OCI-LY1 (cell line): ENCODE measurements around the gene FAM53B.

Experiments
- H2AFZ ChIP-seq: fragments of 200-600 bp; sonication (generic), shearing (Covaris generic); 2 replicates; pipeline ENCODE4 v1.6.0; 2014; ENCODE audit warnings: antibody characterized with exemption, mild to moderate bottlenecking, low read length
- H3F3A ChIP-seq: fragments of 200-600 bp; sonication (generic), shearing (Covaris generic); 2 replicates; pipeline ENCODE4 v1.6.0; 2014; ENCODE audit warnings: mild to moderate bottlenecking, antibody characterized with exemption, low read length, moderate library complexity; ENCODE audit not compliant: insufficient read depth
- H3K27ac ChIP-seq: fragments of 200-600 bp; sonication (generic); 2 replicates; pipeline ENCODE4 v1.5.1; 2014; ENCODE audit warnings: low read length, mixed run types, mild to moderate bottlenecking, low read depth; ENCODE audit not compliant: poor library complexity, severe bottlenecking
- H3K27me3 ChIP-seq: fragments of 200-600 bp; sonication (generic); 2 replicates; pipeline ENCODE4 v1.6.0; 2014; ENCODE audit warnings: antibody characterized with exemption, mild to moderate bottlenecking, low read length, moderate library complexity; ENCODE audit not compliant: insufficient read depth
- H3K36me3 ChIP-seq: fragments of 200-600 bp; sonication (generic); 2 replicates; pipeline ENCODE4 v1.6.1; 2014; ENCODE audit warnings: mild to moderate bottlenecking, antibody characterized with exemption, low read length, moderate library complexity, mixed read lengths; ENCODE audit not compliant: insufficient read depth
- H3K4me1 ChIP-seq: fragments of 200-600 bp; sonication (generic); 2 replicates; pipeline ENCODE4 v1.5.1; 2014; ENCODE audit warnings: mild to moderate bottlenecking, low read length, moderate library complexity; ENCODE audit not compliant: insufficient read depth, severe bottlenecking
- H3K4me2 ChIP-seq: fragments of 200-600 bp; sonication (generic), shearing (Covaris generic); 2 replicates; pipeline ENCODE4 v1.6.1; 2014; ENCODE audit warnings: low read length
- H3K4me3 ChIP-seq: fragments of 200-600 bp; sonication (generic); 2 replicates; pipeline ENCODE4 v1.5.1; 2014; ENCODE audit warnings: low read length, low read depth, mild to moderate bottlenecking, mixed read lengths; ENCODE audit not compliant: poor library complexity, severe bottlenecking
- H3K79me2 ChIP-seq: fragments of 200-600 bp; shearing (Covaris generic); 2 replicates; pipeline ENCODE4 v1.6.1; 2016; ENCODE audit warnings: mixed run types, low read length, mixed read lengths; ENCODE audit not compliant: insufficient read depth
- H3K9ac ChIP-seq: fragments of 200-600 bp; sonication (generic), shearing (Covaris generic); 2 replicates; pipeline ENCODE4 v1.6.1; 2014; ENCODE audit warnings: mild to moderate bottlenecking, low read length, mixed read lengths
- H3K9me2 ChIP-seq: fragments of 200-600 bp; sonication (generic), shearing (Covaris generic); 2 replicates; pipeline ENCODE4 v1.6.1; 2014; ENCODE audit warnings: low read depth, mild to moderate bottlenecking, low read length, mixed read lengths
- H3K9me3 ChIP-seq: fragments of 200-600 bp; shearing (Covaris generic); 2 replicates; pipeline ENCODE4 v1.6.1; 2014; ENCODE audit warnings: low read length, mixed read lengths
- H4K20me1 ChIP-seq: fragments of 200-600 bp; sonication (generic), shearing (Covaris generic); 2 replicates; pipeline ENCODE4 v1.6.0; 2016; ENCODE audit warnings: mild to moderate bottlenecking, low read length; ENCODE audit not compliant: insufficient read depth
- CTCF ChIP-seq: fragments of 200-600 bp; sonication (generic), shearing (Covaris generic); IDR thresholded peaks from 2 replicates; pipeline ENCODE4 v1.5.1; 2017; ENCODE audit warnings: mild to moderate bottlenecking, antibody characterized with exemption, low read length, moderate library complexity, mixed read lengths
- EZH2 ChIP-seq: fragments of 200-600 bp; sonication (generic), shearing (Covaris generic); IDR thresholded peaks from 2 replicates; pipeline ENCODE4 v1.8.0; 2017; ENCODE audit warnings: borderline replicate concordance, mixed run types, mild to moderate bottlenecking, antibody characterized with exemption, low read length, moderate library complexity, mixed read lengths

FAM53B gene

GRCh38 chr10:124675261-124675660 lies 68.9 kb downstream of the FAM53B start:
- Histone ChIP-seq H4K20me1 (no peaks in the 10 kb centered on the region), H3K36me3 (peaks cover 61% of the 10 kb centered on the region; the same call in 1 of the 2 replicates), H3K79me2 (peaks cover 19% of the 10 kb centered on the region; the same call in 1 of the 2 replicates), H3K4me2 (no peak overlapping the region), H3K27ac (no peak overlapping the region), H3K9ac (no peak overlapping the region), H3K27me3 (no peaks in the 10 kb centered on the region), H3K9me2 (no peaks in the 10 kb centered on the region), H3K4me1 (peaks cover 10% of the 10 kb centered on the region), H2AFZ (no peak overlapping the region), H3F3A (no peaks in the 10 kb centered on the region), H3K9me3 (no peaks in the 10 kb centered on the region), H3K4me3 (no peak overlapping the region)
- TF ChIP-seq CTCF (no peak), EZH2 (no peak)

- Histone ChIP-seq H3K36me3 (peaks cover 60% of the 10 kb centered on the region; the same call in 1 of the 2 replicates), H3K9ac (no peak overlapping the region), H3K9me3 (no peaks in the 10 kb centered on the region), H3K4me1 (peaks cover 10% of the 10 kb centered on the region), H3K27ac (no peak overlapping the region), H3K4me3 (no peak overlapping the region), H3K27me3 (no peaks in the 10 kb centered on the region), H3K9me2 (no peaks in the 10 kb centered on the region), H2AFZ (no peak overlapping the region), H3K4me2 (no peak overlapping the region), H4K20me1 (no peaks in the 10 kb centered on the region), H3F3A (no peaks in the 10 kb centered on the region), H3K79me2 (peaks cover 17% of the 10 kb centered on the region; the same call in 1 of the 2 replicates)
- TF ChIP-seq CTCF = no peak
- no peak for TF ChIP-seq EZH2
These were observed 69.4 kb downstream of the FAM53B start for GRCh38 chr10:124674768-124675222.

- H3K4me2 ChIP-seq = no peak overlapping the region
- no peak overlapping the region for H3K4me3 ChIP-seq
- H3F3A ChIP-seq = no peaks in the 10 kb centered on the region
- 0 out of 2 replicates have a peak, but pooled peaks cover 5% of the 10 kb centered on the region for H3K79me2 ChIP-seq
- H3K9ac ChIP-seq = no peak overlapping the region
- TF ChIP-seq CTCF (no peak), EZH2 (no peak)
- peaks cover 55% of the 10 kb centered on the region; the same call in 1 of the 2 replicates for H3K36me3 ChIP-seq
- no peaks in the 10 kb centered on the region for H3K9me3 ChIP-seq
- H4K20me1 ChIP-seq = no peaks in the 10 kb centered on the region
- no peaks in the 10 kb centered on the region for H3K27me3 ChIP-seq
- no peak overlapping the region for H3K27ac ChIP-seq
- no peaks in the 10 kb centered on the region for H3K9me2 ChIP-seq
- no peaks in the 10 kb centered on the region for H3K4me1 ChIP-seq
- no peak overlapping the region for H2AFZ ChIP-seq
These were observed 72.0 kb downstream of the FAM53B start for GRCh38 chr10:124672181-124672638.
